Neural progenitor cell (in vitro differentiated cells): ENCODE results near the gene LRRC56. TPM values are rescaled to one million over a fixed set of nuclear protein-coding genes. Genes with fewer than 3 reads are reported as not detected.

ENCODE experiments used
- DNase-seq: peaks from one replicate; pipeline ENCODE4 v3.0.0-alpha.2; 2016; ENCODE audit warnings: low spot score
- H2AFZ ChIP-seq: fragments of 200-600 bp; sonication (generic); replicated peaks from 2 replicates; pipeline ENCODE4 v1.6.1; 2016; ENCODE audit warnings: antibody characterized with exemption
- H3F3A ChIP-seq: fragments of 200-600 bp; sonication (generic); 2 replicates; pipeline ENCODE4 v1.6.1; 2016; ENCODE audit warnings: antibody characterized with exemption, low read depth
- H3K27ac ChIP-seq: fragments of 200-600 bp; sonication (generic); 2 replicates; pipeline ENCODE4 v1.5.1; 2016; ENCODE audit warnings: mild to moderate bottlenecking
- H3K27me3 ChIP-seq: fragments of 200-600 bp; sonication (generic); 2 replicates; pipeline ENCODE4 v1.6.1; 2016; ENCODE audit warnings: mild to moderate bottlenecking, moderate library complexity
- H3K36me3 ChIP-seq: fragments of 200-600 bp; sonication (generic); 2 replicates; pipeline ENCODE4 v1.5.1; 2016
- H3K4me1 ChIP-seq: fragments of 200-600 bp; sonication (generic); 2 replicates; pipeline ENCODE4 v1.6.1; 2016; ENCODE audit warnings: mixed run types
- H3K4me2 ChIP-seq: fragments of 200-600 bp; sonication (generic); 2 replicates; pipeline ENCODE4 v1.6.1; 2016
- H3K4me3 ChIP-seq: fragments of 200-600 bp; sonication (generic); 2 replicates; pipeline ENCODE4 v1.5.1; 2016
- H3K79me2 ChIP-seq: fragments of 200-600 bp; sonication (generic); 2 replicates; pipeline ENCODE4 v1.6.1; 2016; ENCODE audit warnings: low read depth
- H3K9ac ChIP-seq: fragments of 200-600 bp; sonication (generic); 2 replicates; pipeline ENCODE4 v1.6.1; 2016
- H3K9me3 ChIP-seq: fragments of 200-600 bp; sonication (generic); 2 replicates; pipeline ENCODE4 v1.5.1; 2016; ENCODE audit warnings: low read depth
- H4K20me1 ChIP-seq: fragments of 200-600 bp; sonication (generic); 2 replicates; pipeline ENCODE4 v1.6.1; 2016; ENCODE audit warnings: low read depth
- H3K27ac Mint-ChIP-seq: 3 replicates; pipeline ENCODE4 v1.8.0; 2021; ENCODE audit warnings: mixed read lengths
- H3K27me3 Mint-ChIP-seq: 2 replicates; pipeline ENCODE4 v1.8.0; 2022; ENCODE audit warnings: low read depth, mild to moderate bottlenecking, inconsistent platforms, moderate library complexity, mixed read lengths; ENCODE audit not compliant: insufficient read depth
- H3K36me3 Mint-ChIP-seq: 3 replicates; pipeline ENCODE4 v1.8.0; 2021; ENCODE audit warnings: mixed read lengths
- H3K4me1 Mint-ChIP-seq: 3 replicates; pipeline ENCODE4 v1.8.0; 2021; ENCODE audit warnings: mixed read lengths
- H3K4me3 Mint-ChIP-seq: 3 replicates; pipeline ENCODE4 v1.8.0; 2021; ENCODE audit warnings: mild to moderate bottlenecking, moderate library complexity, mixed read lengths
- H3K9me3 Mint-ChIP-seq: 3 replicates; pipeline ENCODE4 v1.8.0; 2020; ENCODE audit warnings: mixed read lengths
- CTCF ChIP-seq: fragments of 200-600 bp; sonication (generic); IDR thresholded peaks from 2 replicates; pipeline ENCODE4 v1.5.1; 2017; ENCODE audit warnings: antibody characterized with exemption, mild to moderate bottlenecking
- EZH2 ChIP-seq: fragments of 200-600 bp; sonication (generic); IDR thresholded peaks from 2 replicates; pipeline ENCODE4 v1.6.1; 2017; ENCODE audit warnings: antibody characterized with exemption, mild to moderate bottlenecking, moderate library complexity
- EZH2phosphoT487 ChIP-seq: fragments of 200-600 bp; sonication (generic); IDR thresholded peaks from 2 replicates; pipeline ENCODE4 v1.6.1; 2017; ENCODE audit warnings: antibody characterized with exemption
- total RNA-seq: library from RNA; depleted of rRNA; stranded (reverse); fragments of >200 nt; gene quantifications from 2 replicates; pipeline ENCODE4 v1.2.3, GENCODE V29; 2015; ENCODE audit warnings: low replicate concordance

LRRC56 gene
- total RNA-seq, 1 donor from 2014 or later, result 0.45 TPM

GRCh38 chr11:488579-488978, 48.7 kb upstream of the LRRC56 start:
- Histone ChIP-seq H3F3A (peaks cover 3% of the 10 kb centered on the region), H3K4me2 (no peak overlapping the region), H3K4me1 (no peaks in the 10 kb centered on the region), H3K36me3 (no peaks in the 10 kb centered on the region), H3K9ac (no peak overlapping the region), H3K27ac (no peak overlapping the region), H4K20me1 (no peaks in the 10 kb centered on the region), H3K27me3 (no peaks in the 10 kb centered on the region), H3K4me3 (no peak overlapping the region), H2AFZ (no peak overlapping the region), H3K9me3 (no peaks in the 10 kb centered on the region), H3K79me2 (no peaks in the 10 kb centered on the region)
- TF ChIP-seq EZH2, result no peak
- TF ChIP-seq CTCF, result no peak
- no peak for TF ChIP-seq EZH2phosphoT487
- H3K9me3 Mint-ChIP-seq, result peaks cover 5% of the 10 kb centered on the region
- DNase-seq, result no peak
- no peak overlapping the region for H3K27ac Mint-ChIP-seq
- H3K4me1 Mint-ChIP-seq, result no peaks in the 10 kb centered on the region
- H3K4me3 Mint-ChIP-seq, result no peak overlapping the region
- H3K36me3 Mint-ChIP-seq, result peaks cover 4% of the 10 kb centered on the region
- H3K27me3 Mint-ChIP-seq, result no peaks in the 10 kb centered on the region

- no peaks in the 10 kb centered on the region for H3K4me1 Mint-ChIP-seq
- Histone ChIP-seq H3K4me2 (no peak overlapping the region), H3K27ac (no peak overlapping the region), H3K36me3 (no peaks in the 10 kb centered on the region), H2AFZ (no peak overlapping the region), H3K79me2 (no peaks in the 10 kb centered on the region), H3K9ac (no peak overlapping the region), H4K20me1 (no peaks in the 10 kb centered on the region), H3K4me1 (no peaks in the 10 kb centered on the region), H3K4me3 (no peak overlapping the region), H3K27me3 (no peaks in the 10 kb centered on the region), H3K9me3 (no peaks in the 10 kb centered on the region), H3F3A (peaks cover 2% of the 10 kb centered on the region)
- no peak overlapping the region for H3K27ac Mint-ChIP-seq
- TF ChIP-seq EZH2phosphoT487 (no peak), EZH2 (no peak), CTCF (no peak)
- peaks cover under 1% of the 10 kb centered on the region for H3K9me3 Mint-ChIP-seq
- H3K36me3 Mint-ChIP-seq, result peaks cover under 1% of the 10 kb centered on the region
- no peaks in the 10 kb centered on the region for H3K27me3 Mint-ChIP-seq
- no peak overlapping the region for H3K4me3 Mint-ChIP-seq
- no peak for DNase-seq
Observed at GRCh38 chr11:488992-489391, 48.3 kb upstream of the LRRC56 start.

- Histone ChIP-seq H3K4me1 (no peaks in the 10 kb centered on the region), H3K4me3 (no peak overlapping the region), H3K27ac (no peak overlapping the region), H3K9ac (no peak overlapping the region), H2AFZ (no peak overlapping the region), H3K36me3 (no peaks in the 10 kb centered on the region), H3K9me3 (no peaks in the 10 kb centered on the region), H3K79me2 (no peaks in the 10 kb centered on the region), H4K20me1 (no peaks in the 10 kb centered on the region), H3K4me2 (no peak overlapping the region), H3K27me3 (no peaks in the 10 kb centered on the region), H3F3A (no peaks in the 10 kb centered on the region)
- TF ChIP-seq CTCF (no peak), EZH2 (no peak), EZH2phosphoT487 (no peak)
- no peak overlapping the region for H3K27ac Mint-ChIP-seq
- H3K4me1 Mint-ChIP-seq, result no peaks in the 10 kb centered on the region
- DNase-seq, result no peak
- H3K9me3 Mint-ChIP-seq, result no peaks in the 10 kb centered on the region
- no peak overlapping the region for H3K4me3 Mint-ChIP-seq
- H3K36me3 Mint-ChIP-seq, result no peaks in the 10 kb centered on the region
- H3K27me3 Mint-ChIP-seq, result no peaks in the 10 kb centered on the region
Observed at GRCh38 chr11:489610-490185, 47.6 kb upstream of the LRRC56 start.
